GM20431 (cell line): ENCODE data around the gene THBS4.
"Not testable (repeated sequence)": the region's sequence is repeated elsewhere in the genome, so short reads cannot be mapped to it uniquely, and the experiment has no call there.

Source experiments
- in situ Hi-C: fragments of 300-500 bp; cut with MseI, MboI; formaldehyde crosslinking; loops from one replicate; pipeline ENCODE4 v1.15.0; 2020; ENCODE audit warnings: low sequenced_read_pairs; ENCODE audit not compliant: unreplicated experiment

Gene THBS4

GRCh38 chr5:80109646-80110478 is 74.7 kb downstream of the THBS4 start:
- in situ Hi-C loops, result no loop called here

- in situ Hi-C loops, result not testable (repeated sequence)
These were observed 76.3 kb downstream of the THBS4 start for GRCh38 chr5:80111376-80111990.

- in situ Hi-C loops, result no loop called here
These were observed 79.7 kb downstream of the THBS4 start for GRCh38 chr5:80114860-80115259.

DNA sequence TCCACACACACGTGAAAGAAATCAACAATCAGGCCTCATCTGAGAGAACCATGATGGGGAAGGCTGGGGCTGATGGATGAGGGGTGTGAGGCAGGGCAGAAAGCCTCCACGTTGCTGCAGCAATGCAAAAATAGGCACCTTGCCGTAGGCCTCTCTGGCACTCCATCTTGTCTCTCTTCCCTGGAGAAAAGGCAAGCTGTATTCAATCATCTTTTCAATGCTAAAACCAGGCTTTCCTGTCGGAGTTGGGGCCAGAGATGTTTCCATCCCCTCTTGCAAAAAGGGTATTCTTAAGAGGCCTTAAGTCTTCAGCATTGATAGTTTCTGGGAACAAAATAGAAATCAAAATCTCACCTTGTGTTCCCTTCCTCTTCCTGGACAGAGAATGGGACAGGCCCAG is 80.9 kb downstream of the THBS4 start:
- in situ Hi-C loops, result no loop called here

DNA sequence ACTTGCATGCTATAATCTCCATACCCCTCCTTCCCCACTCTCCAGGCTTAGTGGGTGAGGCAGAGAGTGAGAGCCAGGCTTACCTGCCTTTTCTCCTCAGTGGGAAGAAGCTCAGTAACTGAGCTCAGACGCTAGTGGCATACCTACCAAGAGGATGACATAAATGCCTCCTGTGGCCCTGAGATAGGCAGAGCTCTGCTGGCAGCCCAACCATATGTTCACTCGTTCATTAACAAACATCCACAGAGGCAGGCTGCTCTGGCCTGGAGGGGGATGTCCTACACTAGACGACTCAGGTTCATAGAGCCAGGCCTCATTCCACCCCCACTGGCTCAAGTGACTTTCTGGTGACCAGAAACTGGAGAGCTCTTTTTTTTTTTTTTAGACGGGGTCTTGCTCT is 81.3 kb downstream of the THBS4 start:
- in situ Hi-C loops, result no loop called here

- in situ Hi-C loops, result no loop called here
These were observed 82.3 kb downstream of the THBS4 start for GRCh38 chr5:80117446-80117845.

- in situ Hi-C loops, result no loop called here
These were observed 84.2 kb downstream of the THBS4 start for GRCh38 chr5:80119372-80119771.

DNA sequence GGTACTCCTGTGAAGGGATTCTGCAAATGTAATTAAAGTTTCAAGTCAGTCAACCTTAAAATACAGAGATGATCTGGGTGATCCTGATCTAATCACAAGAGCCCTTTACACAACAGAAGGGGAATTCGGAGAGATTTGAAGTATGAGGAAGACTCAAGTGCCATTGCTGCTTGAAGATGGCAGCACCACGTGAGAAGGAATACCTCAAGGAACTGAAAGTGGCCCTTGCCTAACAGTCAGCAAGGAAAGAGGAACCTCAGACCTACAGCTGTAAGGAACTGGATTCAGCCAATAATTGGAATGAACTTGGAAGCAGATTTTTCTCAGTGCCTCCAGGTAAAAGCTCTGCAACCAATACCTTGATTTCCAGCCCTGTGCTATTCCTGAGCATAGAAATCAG is 87.4 kb downstream of the THBS4 start:
- in situ Hi-C loops, result no loop called here

DNA sequence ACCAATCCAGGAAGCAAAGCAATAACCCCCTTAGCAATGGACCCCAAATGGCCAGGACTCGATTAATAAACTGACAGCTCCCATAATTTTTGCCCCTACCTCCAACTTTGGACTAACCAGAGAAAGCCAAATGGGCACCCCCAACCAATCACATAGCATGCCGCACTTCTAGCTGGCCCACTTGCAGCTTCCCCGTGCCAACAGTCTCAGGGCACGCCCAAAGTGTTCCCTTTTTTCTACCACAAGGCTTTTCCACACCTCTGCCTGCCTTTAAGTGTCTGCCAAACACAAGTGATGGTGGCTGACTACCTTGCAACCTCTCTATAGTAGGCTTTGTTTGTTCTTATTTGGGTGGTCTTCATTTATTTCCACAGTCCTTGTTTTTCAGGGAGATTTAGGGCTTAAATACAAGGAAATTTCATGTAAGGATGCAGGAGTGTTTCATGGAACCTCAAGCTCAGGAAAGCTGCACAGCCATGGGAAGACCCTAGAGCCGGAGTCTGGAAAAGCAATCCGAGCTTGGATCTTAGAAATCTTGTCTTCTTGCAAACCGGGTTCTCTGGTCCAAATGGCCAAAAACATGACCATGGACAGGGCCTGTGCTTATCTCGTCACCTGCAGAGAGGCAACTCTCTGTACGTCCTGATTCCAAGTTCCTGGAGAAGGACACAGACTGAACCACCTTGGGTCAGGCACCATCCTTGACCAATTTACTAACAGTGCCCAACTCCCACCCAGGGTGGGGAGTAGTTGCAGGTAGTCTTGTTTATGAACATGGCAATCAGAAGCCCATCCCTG is 89.2 kb downstream of the THBS4 start:
- in situ Hi-C loops, result no loop called here

GRCh38 chr5:80125022-80125961 is 90.1 kb downstream of the THBS4 start:
- in situ Hi-C loops, result no loop called here

DNA sequence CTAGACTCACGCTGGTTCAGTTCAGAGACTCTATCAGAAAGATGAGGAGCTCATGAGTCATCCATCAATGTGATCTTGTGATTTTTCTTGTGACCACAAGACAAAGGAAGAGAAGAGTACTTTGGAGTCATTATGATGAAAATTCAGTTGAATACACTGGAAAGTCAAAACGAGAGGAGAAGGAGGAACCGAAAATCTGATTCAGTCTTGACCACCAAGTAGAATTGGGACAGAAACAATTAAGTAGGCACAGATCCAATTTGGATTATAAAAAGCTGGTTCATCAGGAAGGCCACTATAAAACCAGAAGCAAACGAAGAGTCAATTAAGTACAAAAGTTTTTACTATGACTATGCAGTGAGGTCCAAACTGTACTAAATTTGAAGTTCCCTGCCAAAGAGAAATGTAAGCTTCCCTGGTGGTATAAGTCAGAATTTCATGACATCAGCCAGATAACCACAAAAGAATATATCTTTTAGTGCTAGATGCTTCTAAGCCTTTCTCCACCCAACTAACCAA is 90.9 kb downstream of the THBS4 start:
- in situ Hi-C loops, result no loop called here

DNA sequence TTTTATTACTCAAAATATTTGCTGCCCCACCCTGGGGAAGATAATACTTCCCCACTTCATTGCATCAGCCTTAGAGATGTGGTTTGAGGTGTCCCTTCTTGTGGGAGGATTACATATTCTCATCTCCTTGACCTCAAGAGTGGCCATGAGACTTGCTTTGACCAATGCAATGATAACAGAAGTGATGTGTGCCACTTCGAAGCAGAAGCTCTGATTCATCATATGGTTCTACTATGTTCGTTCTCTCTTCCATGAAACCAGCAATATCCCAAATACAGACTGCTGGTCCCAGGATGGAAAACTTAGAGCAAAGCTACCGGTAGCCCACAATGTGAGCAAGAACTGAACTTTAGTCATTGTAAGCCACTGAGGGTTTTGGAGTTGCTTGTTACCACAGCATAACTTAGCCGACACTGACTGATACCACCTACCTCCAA is 92.0 kb downstream of the THBS4 start:
- in situ Hi-C loops, result no loop called here

DNA sequence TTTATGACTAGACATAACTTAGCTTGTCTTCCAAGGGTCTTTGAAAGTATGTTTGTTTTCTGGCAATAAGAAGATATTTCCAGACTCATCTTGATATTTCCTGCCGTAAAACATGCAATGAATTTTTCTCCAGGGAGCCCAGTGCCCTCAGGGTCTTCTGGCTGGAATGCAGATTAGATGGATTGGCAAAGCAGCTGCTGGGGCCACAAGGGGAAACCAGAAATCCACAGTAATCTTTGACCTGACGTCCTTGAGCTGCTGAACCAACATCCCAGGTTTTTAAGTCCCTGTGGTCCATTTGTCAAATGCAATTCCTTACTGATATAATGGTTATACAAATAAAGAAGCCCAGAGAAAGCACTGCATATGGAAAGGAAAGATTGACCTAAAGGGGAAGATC is 93.0 kb downstream of the THBS4 start:
- in situ Hi-C loops, result no loop called here

GRCh38 chr5:80129146-80129545 is 94.0 kb downstream of the THBS4 start:
- in situ Hi-C loops, result no loop called here
